Activated CD8-positive, alpha-beta memory T cell treated with anti-CD3 and anti-CD28 coated beads, Interleukin-2, amount 50 U/mL, for 48 hours (primary cell): ENCODE results near the gene LDLRAD4.

Experiments used
- DNase-seq: peaks from one replicate; pipeline ENCODE4 v3.0.0-alpha.2; 2020

Gene LDLRAD4

GRCh38 chr18:13545514-13545913 lies 327.0 kb downstream of the LDLRAD4 start:
- peak; percentile 39 for DNase-seq

DNA sequence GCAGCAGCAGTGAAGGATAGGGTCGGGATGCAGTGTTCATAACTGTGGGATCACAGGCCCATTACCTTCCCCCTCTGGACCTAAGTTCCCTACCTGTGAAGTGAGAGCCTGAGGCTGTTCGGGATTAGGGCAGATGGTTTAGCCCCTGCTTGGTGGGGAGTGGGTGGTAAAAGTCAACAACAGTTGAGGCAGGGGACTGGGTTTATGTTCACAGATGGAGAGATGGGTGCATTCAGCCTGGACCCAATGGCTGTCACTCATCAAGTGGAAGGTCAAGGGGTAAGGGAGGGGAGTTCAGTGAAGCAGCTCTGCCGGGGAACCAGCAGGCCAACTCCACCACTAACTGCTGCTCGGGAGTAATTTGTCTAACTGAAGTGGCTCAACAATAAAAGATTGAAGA lies 327.4 kb downstream of the LDLRAD4 start:
- DNase-seq, result no peak

DNA sequence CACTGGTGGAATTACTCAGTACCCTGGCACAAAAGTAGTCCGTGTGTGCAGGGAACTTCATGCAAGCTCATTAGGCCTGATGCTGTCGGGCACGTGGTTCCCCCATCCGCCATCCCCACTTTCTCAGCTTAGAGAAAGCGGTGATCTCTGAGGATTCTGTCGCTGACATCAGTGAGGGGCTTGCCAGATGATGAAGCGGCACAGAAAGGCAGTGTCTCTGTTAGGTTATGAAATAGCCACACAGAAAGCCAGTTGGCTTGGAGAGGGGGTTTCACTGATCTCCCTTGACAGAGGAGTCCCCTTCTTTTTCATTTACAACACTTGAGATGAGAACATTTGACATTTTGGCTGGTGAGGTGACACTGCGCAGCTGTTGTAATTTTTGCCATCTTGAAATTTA lies 328.1 kb downstream of the LDLRAD4 start:
- no peak for DNase-seq

GRCh38 chr18:13547347-13547746 lies 328.8 kb downstream of the LDLRAD4 start:
- peak; percentile 34 for DNase-seq

- peak; percentile 41 for DNase-seq
Observed at GRCh38 chr18:13548106-13548819, 329.7 kb downstream of the LDLRAD4 start.

GRCh38 chr18:13548966-13549879 lies 330.7 kb downstream of the LDLRAD4 start:
- no peak for DNase-seq

DNA sequence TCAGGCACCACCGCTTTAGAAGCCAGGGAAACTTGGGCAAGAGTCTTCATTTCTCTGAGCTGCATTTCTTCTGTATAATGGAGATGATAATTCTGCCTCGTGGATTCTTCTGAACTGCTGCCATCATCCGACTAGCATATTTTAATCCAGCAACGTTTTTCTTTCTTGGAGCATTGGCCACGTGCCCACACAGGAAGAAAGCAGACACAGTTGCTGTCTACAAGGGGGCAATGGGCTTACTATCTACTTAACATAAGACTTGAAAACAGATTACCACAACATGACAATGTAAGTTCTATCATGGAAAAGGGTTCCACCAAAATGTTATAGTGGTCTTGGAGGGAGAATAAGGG lies 331.3 kb downstream of the LDLRAD4 start:
- DNase-seq, result no peak

DNA sequence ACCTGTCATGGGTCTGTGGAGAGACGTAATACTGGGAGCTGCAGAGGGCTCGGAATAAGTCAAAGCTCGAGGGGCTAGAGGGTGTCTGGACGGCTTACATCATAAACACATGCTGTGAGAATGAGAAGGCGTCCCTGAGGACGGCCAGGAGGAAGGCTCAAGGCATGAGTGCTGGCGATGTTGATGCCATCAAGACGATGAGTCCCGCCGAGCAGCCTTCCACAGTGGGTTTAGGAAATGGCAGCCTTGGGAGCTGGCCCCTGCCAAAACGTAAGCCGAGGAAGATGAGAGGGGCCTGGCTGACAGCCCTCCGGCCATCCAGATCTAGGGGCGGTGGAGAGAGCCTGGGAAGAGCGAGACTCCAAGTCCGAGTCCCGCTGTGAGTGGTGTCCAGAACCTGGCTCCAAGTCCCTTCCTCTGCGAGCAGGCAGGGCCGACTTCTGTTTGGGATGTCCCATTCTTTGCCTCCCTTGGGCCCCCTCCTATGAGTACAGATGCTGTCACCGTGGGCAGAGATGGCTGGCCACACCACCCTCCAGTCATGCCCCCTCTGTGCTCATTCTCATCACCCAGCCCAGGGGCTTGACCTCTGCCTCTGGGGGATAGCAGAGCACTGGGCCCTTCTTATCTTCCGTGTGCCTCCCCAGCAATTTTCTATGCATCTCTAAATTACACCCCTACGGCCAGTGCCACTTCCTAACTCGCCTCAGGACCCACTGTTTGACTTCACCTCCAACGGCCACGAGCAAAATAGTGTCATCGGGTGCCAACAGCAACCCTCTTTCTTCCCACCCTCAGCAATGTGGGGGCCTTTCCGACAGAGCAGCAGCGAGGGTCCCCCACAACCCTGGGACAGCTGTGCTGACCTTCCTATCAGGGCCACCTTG lies 332.1 kb downstream of the LDLRAD4 start:
- DNase-seq, result no peak

DNA sequence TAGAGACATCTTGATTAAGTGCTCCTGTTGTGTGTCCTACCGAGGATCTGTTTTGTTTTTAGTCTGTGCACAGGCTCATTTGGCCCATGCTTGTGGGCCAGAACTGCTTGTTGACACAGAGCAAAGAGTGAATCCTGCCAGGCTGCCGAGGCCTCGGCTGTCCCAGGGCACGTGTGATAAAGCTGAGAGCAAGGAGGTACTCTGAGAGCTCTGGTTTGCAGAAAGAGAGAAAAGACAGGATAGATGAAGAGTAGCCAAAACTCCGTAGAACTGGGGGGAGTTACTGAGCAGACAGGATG lies 332.7 kb downstream of the LDLRAD4 start:
- no peak for DNase-seq

DNA sequence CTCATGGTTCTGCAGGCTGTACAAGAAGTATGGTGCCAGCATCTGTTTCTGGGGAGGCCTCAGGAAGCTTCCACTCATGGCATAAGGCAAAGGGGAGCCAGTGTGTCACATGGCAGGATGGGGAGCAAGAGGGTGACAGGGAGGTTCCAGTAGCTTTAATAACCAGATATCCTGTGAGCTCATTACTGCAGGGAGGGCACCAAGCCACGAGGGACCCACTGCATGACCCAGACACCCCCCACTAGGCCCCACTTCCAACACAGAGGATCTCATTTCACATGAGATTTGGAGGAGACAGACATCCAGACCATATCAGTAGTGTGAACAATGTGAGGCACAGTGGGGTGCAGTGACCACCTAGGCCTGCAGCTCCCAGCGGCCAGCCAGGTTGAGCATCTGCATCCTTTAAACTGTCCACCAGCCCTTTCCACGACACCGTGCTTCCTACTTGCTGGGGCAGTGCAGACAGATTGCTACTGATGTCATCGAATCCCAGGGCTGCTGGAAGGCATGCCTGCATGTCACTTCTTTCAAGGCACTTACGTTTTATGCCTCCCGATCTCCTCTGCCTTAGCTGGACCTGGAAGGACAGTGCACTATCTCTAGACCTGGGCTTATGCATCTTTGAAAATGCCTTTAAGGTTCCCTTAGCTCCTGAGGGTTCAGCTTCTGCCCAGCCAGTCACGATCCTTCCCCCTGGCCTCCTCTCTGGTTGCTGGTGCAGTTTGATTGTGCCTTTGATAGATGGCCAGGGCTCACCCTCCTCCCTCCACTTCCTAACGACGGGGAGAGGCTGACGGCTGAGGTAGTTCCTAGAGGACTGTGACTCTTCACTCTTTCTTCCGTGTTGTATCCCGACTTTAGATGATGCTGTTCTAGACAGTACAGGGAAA lies 333.5 kb downstream of the LDLRAD4 start:
- no peak for DNase-seq

- no peak for DNase-seq
Observed at GRCh38 chr18:13553449-13553848, 334.9 kb downstream of the LDLRAD4 start.

DNA sequence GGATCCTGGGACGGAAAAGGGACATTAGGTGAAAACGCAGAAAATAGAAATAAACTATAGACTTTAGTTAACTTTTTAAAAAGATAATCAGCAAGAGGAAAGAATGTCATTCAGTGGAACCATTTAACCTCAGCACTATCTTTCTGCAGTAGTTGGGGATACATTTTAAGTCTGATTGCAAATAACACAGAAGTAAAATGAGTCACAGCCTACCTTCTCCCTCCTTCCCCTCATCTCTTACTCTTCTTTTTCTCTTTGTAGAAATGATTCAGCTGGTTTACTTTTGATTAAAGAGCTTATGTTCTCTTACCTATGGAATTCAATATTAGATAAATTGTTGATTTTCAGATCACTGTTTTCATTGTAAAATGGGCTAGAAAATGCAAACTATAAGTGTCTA lies 336.6 kb downstream of the LDLRAD4 start:
- no peak for DNase-seq

DNA sequence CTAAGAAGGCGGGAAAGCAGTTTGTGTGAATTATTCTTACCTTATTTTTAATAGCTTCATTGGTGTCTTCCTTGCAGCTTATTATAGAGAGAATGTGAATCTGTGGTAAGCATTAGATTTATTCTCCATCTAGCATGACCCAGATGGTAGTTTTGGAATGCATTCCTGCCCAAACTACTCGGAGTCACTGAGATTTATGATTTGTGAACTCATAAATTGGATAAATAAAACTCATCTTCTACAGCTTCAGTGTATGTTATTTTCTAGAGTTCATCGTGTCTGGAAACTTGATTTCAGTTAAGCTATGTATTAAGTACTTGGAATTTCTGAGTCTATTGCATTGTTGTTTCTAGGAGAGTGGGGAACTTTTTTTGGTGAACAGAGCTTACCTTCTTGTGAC lies 337.3 kb downstream of the LDLRAD4 start:
- DNase-seq, result no peak

- DNase-seq, result no peak
Observed at GRCh38 chr18:13556502-13556901, 337.9 kb downstream of the LDLRAD4 start.

- no peak for DNase-seq
Observed at GRCh38 chr18:13558124-13558523, 339.6 kb downstream of the LDLRAD4 start.

GRCh38 chr18:13558790-13559189 lies 340.2 kb downstream of the LDLRAD4 start:
- DNase-seq, result no peak

DNA sequence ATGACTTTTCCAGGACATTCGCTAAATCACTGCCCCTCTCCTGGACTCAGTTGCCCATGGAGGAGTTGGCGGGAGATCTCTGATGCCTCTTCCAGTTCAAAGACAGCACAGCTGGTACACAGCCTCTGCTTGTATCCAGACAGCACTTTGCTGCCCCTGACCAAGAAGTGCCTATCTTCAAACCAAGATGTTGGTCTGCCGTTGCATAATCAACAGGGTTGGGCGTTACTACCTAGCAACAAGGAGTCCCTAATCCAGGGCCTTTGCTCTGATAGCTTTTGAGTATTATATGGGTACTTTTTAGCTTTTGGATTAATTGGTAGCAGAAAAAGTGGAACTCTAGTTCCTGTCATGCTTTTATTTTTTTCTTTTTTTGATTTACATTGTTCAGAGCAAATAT lies 341.2 kb downstream of the LDLRAD4 start:
- DNase-seq, result no peak

GRCh38 chr18:13560306-13560705 lies 341.7 kb downstream of the LDLRAD4 start:
- peak; percentile 39 for DNase-seq

DNA sequence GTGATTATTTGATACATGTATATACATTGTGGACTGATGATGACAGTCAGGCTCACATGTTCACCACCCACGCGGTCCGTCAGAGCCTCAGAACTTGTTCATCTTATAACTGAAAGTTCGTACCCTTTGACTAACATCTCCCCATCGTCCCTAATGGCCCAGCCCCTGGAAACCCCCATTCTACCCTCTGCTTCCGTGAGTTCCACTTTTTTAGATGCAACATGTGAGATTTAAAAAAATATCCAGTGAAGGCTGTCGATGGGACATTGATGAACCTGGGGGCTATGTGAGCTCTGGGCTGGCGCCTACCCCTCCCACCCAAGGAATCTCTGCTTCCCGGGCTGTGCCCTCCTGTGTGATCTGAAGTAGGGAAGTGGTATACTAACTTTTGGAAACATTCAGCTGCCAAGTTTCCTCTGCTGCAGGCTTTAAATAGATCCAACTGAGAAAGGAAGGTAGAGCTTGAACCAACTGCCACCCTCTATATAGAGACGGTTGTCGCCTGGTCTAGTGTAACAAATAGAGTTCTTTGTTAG lies 344.0 kb downstream of the LDLRAD4 start:
- peak; percentile 88 for DNase-seq

DNA sequence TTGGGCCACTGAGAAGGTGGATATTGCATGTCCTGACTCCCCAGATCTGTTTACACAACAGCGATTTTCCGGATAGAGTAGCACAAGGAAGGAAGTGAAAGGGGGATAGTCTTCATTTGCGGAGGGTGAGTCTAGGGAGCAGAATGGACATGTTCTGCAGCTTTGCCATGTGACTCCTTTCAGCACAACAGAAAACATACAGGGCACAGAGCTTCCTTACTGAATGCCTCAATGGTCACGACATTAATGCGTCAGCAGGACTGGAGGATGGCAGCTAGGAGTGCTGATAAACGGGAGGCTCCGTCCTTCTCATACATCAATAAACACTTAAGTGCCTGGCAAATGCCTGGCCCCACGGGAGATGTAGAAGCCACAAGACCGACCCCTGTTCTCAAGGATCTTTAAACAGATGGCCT lies 344.8 kb downstream of the LDLRAD4 start:
- DNase-seq, result no peak

- DNase-seq, result no peak
Observed at GRCh38 chr18:13564579-13564978, 346.0 kb downstream of the LDLRAD4 start.

- DNase-seq, result no peak
Observed at GRCh38 chr18:13565228-13565627, 346.7 kb downstream of the LDLRAD4 start.
